IPS-18c (cell line): ENCODE data around the gene DPH2.

Experiments used
- H3K4me3 ChIP-seq: 2 replicates; pipeline ENCODE4 v1.7.0; 2013; ENCODE audit warnings: low read depth, mild to moderate bottlenecking, low read length, moderate library complexity; ENCODE audit not compliant: insufficient read depth
- H3K9me3 ChIP-seq: one replicate; pipeline ENCODE4 v1.6.1; 2013; ENCODE audit warnings: mild to moderate bottlenecking, low read length, moderate library complexity; ENCODE audit not compliant: control insufficient read depth, insufficient read depth

DPH2 gene, protein sequence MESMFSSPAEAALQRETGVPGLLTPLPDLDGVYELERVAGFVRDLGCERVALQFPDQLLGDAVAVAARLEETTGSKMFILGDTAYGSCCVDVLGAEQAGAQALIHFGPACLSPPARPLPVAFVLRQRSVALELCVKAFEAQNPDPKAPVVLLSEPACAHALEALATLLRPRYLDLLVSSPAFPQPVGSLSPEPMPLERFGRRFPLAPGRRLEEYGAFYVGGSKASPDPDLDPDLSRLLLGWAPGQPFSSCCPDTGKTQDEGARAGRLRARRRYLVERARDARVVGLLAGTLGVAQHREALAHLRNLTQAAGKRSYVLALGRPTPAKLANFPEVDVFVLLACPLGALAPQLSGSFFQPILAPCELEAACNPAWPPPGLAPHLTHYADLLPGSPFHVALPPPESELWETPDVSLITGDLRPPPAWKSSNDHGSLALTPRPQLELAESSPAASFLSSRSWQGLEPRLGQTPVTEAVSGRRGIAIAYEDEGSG

DNA sequence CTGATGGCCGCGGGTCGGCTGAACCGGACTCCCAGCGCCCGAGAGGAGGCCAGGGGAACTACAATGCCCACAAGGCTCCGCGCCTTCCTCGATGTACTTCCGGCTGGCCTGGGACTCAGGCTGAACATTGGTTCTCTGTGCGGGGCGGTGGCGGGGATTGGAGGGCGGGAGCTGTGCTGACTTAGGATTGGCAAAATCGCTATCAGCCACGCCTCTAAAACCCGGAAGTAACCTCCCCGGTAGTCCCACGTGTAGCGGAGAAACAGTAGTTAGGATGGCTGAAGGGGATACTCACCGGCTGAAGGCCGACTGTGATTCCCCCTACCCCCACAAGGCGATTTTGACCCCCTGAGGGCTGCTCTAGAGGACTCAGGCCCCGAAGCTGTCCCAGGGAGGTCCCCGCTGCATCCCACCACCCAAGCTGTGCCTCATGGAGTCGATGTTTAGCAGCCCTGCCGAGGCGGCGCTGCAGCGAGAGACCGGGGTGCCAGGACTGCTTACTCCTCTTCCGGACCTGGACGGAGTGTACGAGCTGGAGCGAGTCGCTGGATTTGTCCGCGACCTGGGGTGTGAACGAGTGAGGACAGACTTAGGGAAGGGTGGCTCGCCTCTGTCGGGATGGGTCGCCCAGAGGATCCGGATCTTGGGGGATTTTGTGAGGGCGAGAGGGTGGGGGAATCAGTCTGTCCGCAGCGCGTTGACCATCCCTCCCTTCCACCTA lies at the start of gene DPH2:
TSS of gene DPH2 (plus strand) at position 265 of the 721 bp plus-strand sequence. CDS start at position 431, 166 bp downstream.
- H3K9me3 ChIP-seq, result peaks cover 5% of the 10 kb centered on the region
- peak within 1 kb of the TSS; percentile 74 for H3K4me3 ChIP-seq

DNA sequence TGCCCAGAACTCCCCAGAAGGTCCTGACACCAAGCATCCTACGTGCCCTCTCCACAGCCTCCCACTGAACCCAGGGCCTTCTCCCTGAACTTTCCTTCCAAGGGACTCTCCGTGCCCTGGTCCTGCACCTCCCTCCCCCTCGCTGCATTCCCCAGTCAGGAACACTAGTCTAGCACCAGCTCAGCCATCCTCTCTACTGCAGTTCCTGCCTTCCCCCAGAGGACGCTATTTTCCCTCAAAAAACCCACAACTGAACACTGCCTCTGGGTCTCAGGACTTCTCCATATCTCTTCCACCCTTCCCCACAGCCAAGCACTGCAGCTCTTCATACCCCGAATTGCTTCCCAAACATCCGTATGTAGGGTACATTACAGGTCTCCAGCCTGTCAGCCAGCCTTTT lies 48.8 kb upstream of the DPH2 start:
- H3K9me3 ChIP-seq, result no peaks in the 10 kb centered on the region
- no peak overlapping the region for H3K4me3 ChIP-seq

DNA sequence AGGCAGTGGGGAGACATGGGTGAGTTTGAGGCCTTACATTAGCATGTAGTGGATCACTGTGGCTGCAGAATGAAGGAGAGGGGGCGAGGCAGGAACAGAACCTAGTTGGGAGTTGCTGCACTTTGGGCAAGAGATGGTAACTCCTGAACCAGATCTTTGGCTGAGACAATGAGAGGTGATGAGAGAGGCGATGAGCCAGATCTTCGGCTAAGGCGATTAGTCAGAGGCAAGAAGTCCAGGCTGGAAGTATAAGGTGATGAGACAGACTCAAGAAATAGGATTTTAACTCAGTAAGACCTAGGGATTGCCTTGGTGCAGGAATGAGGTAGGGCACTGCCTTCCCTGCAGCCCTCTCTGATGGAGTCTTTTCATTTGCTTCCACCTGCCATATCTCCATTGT lies 45.3 kb upstream of the DPH2 start:
- H3K4me3 ChIP-seq, result no peak overlapping the region
- H3K9me3 ChIP-seq, result no peaks in the 10 kb centered on the region

DNA sequence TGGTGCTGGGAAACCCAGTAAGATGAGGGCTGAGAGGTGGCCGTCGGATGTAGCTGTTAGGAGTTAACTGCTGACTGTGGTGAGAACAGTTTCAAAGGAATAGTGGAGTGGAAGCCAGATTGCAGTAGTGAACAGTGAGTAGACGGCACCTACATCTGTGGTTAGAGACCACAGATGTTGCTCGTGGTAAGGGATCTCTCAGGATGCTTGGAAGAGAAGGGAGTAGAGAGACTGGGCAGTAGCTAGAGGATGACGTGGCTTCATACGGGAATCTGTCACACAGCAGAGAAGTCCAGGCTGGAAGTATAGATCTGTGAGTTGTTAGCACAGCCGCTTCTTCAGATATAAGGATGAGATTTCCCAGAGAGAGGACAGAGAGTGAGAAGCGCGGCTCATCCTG lies 44.0 kb upstream of the DPH2 start:
- Histone ChIP-seq H3K4me3 (no peak overlapping the region), H3K9me3 (no peaks in the 10 kb centered on the region)

DNA sequence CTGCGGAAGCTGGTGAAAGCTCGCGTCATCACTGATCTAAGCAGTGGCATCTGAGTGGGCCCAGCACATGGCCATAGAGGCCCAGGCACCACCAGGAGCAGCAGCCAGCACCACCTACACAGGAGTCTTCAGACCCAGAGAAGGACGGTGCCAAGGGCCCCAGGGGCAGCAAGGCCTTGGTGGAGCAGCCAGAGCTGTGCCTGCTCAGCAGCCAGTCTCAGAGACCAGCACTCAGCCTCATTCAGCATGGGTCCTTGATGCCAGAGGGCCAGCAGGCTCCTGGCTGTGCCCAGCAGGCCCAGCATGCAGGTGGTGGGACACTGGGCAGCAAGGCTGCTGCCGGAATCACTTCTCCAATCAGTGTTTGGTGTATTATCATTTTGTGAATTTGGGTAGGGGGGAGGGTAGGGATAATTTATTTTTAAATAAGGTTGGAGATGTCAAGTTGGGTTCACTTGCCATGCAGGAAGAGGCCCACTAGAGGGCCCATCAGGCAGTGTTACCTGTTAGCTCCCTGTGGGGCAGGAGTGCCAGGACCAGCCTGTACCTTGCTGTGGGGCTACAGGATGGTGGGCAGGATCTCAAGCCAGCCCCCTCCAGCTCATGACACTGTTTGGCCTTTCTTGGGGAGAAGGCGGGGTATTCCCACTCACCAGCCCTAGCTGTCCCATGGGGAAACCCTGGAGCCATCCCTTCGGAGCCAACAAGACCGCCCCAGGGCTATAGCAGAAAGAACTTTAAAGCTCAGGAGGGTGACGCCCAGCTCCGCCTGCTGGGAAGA lies 39.5 kb upstream of the DPH2 start:
- Histone ChIP-seq H3K4me3 (no peak overlapping the region), H3K9me3 (no peaks in the 10 kb centered on the region)

DNA sequence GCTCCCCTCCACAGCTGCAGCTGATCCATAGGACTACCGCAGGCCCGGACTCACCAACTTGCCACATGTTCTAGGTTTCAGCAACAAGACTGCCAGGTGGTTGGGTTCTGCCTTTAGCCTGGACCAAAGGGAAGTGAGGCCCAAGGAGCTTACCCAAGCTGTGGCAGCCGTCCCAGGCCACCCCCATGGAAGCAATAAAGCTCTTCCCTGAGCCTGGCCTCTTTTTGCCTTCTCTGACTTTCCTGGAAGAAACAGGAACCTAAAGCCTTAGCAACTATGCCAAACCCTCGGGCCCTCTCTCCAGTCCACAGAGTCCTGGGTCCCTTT lies 38.9 kb upstream of the DPH2 start:
- no peak overlapping the region for H3K4me3 ChIP-seq
- H3K9me3 ChIP-seq, result no peaks in the 10 kb centered on the region

DNA sequence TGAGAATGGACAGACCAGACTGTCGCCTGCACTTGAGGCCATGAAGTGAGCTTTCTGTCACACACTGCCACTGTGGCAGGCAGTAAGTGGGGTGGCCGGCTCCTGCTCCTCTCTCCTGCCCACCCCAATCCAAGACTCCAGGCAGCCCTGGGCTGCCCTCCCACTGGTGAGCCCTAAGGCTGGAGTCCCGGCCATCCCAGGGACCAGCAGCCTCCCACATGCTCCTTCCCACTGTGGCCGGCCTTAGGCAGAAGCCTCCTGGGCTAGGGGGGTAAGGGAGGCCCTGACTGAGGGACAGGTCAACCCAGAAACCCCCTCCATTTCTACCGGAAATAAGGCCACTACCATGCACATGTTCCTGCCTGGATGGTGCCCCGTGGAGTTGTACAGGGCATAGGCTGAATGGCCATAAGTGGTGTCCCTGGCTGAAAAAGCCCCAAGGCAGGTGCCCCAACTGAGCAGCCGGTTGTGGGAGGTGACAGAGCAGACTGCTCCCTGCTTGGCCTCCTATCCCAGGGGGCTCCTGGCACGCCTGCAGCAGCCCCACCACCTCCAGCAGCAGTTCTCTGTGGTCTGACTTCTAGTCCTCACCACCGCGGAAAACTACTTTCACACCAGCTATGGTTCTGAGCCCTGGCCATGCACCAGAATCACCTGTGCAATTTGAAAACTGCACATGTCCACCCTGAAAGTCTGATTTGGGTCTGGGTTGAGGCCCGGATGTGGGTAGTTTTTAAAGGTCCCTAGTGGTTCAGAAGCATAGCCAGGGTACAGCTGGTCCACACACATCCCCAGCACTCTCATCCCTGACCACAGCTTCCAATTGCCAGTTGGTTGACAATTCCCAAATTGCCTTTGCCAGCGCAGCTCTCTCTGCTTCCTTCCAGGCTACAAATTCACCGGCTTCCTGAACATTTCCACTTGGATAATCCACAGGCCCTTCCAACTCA lies 37.8 kb upstream of the DPH2 start:
- Histone ChIP-seq H3K9me3 (no peaks in the 10 kb centered on the region), H3K4me3 (no peak overlapping the region)

DNA sequence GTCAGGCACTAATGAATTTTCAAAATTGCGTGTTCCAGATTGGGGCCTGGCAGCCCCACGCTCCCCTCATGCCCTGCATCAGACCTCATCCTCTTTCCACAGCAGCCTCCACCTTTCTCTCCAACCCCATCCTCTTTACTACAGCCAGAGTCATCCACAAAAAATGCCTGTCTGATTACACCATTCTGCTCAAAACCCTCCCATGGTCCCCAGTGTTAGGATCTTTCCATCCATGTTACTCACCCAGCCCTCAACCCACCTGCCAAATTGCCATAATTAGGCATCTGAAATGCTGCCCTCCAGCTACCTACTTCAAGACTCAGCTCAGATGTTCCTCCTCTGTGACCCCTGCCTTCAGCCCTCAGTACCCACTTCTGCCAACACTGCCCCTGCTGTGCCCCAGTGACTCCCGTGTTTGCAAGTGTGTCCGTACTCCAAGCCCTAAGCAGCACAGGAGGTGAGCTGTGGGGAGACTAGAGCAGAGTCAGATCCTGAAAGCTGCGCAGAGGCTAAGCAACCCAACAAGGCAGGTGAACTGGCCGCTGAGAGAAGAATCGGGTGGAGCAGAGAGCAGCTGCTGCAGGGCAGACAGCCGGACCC lies 36.9 kb upstream of the DPH2 start:
- peak overlapping the region; percentile 80 for H3K4me3 ChIP-seq

DNA sequence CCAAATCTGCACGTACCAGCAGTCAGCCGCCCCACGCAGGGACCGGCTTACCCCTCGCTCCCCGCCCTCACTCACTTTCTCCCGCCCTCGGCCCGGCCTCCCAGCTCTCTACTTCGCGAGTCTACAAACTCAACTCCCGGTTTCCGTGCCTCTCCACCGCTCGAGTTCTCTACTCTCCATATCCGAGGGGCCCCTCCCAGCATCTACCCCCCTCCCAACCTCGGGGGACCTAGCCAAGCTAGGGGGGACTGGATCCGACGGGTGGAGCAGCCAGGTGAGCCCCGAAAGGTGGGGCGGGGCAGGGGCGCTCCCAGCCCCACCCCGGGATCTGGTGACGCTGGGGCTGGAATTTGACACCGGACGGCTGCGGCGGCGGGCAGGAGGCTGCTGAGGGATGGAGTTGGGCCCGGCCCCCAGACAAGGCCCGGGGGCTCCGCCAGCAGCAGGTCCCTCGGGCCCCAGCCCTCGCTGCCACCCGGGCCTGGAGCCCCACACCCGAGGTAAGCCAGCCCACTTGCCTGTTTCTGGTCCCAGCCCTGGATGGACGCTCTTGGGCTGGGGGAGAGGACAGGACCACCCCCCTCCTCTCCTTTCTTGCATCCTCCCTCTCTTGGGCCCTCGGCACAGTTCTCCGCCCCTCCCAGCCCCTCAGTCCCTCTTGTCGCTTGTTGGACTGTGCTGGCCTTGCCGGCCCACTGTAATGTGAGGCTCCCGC lies 36.3 kb upstream of the DPH2 start, which contains the start of gene ARTN:
TSS of gene ARTN (plus strand) at position 416 of the 715 bp plus-strand sequence. CDS start 1,856 bp downstream, outside the sequence.
- Histone ChIP-seq H3K9me3 (no peaks in the 10 kb centered on the region), H3K4me3 (peak within 1 kb of the TSS; percentile 80)

More for the DNA sequence above, 36.9 kb upstream of the DPH2 start:
- H3K9me3 ChIP-seq, result no peaks in the 10 kb centered on the region

DNA sequence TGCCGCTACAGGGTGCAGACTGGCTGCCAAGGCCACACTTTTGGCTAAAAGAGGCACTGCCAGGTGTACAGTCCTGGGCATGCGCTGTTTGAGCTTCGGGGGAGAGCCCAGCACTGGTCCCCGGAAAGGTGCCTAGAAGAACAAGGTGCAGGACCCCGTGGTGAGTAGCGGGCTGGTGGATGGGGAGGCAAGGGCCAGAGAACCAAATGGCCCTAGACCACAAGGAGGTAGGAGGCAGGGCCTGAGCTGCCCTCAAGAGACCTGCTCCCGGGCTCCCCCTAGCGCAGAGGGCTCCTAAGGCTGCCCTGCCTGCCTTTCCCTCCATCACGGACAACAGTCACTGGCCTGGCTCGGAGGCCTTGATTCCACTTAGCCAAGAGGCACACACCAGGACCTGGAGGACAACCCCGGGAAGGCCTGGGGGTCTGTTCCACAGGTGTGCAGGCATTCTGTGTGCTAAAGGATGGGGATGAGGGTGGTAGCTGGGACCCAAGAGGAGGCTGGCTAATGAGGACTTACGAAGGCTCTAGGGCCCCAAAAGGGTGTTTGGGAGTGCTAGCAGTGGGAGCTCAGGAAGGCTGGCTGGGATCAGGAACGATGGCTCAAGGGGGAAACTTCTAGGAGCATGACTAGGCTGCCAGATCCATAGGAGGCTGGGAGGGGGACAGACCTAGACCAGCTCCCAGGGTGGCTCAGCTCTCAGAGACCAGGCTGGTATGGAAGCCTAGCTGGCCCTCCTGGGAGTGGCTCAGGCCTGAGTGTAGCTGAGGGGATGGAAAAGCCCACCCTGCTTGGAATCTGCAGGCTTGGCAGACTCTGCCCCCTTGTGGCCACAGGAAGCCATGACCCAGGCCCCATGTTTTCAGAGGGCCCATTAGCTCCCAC lies 35.5 kb upstream of the DPH2 start:
- peak overlapping the region; percentile 80 for H3K4me3 ChIP-seq
- no peaks in the 10 kb centered on the region for H3K9me3 ChIP-seq

DNA sequence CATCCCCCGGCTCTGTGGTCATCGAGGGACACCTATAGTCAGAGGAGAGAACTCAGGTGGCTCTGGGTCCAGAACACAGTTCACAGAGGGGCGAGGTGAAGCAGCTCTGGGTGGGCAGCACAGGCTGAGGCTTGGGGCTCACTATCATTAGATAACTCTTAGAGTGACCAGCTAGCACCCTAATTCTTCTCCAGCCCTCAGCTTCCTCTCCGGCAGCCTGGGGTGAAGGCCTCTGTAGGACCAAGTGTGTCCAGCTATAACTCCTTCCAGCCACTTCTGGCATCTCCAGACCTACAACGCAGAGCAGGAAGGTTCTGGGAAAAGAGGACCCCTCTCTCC lies 34.9 kb upstream of the DPH2 start:
- no peak overlapping the region for H3K4me3 ChIP-seq
- no peaks in the 10 kb centered on the region for H3K9me3 ChIP-seq

DNA sequence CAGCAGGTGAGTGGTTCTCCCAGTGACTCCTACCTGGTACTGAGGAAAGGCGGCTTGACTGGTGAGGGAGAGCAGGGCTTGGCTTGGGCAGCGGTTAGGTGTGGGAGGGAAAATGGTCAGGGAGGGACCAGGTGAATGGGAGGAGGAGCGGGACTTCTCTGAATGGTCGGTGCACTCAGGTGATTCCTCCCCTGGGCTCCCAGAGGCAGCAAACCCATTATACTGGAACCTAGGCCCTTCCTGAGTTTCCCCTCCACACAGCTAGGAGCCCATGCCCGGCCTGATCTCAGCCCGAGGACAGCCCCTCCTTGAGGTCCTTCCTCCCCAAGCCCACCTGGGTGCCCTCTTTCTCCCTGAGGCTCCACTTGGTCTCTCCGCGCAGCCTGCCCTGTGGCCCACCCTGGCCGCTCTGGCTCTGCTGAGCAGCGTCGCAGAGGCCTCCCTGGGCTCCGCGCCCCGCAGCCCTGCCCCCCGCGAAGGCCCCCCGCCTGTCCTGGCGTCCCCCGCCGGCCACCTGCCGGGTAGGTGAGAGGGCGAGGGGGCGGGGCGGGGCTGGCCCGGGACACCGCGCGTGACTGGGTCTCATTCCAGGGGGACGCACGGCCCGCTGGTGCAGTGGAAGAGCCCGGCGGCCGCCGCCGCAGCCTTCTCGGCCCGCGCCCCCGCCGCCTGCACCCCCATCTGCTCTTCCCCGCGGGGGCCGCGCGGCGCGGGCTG lies 33.9 kb upstream of the DPH2 start:
- Histone ChIP-seq H3K4me3 (peak overlapping the region; percentile 49), H3K9me3 (no peaks in the 10 kb centered on the region)

DNA sequence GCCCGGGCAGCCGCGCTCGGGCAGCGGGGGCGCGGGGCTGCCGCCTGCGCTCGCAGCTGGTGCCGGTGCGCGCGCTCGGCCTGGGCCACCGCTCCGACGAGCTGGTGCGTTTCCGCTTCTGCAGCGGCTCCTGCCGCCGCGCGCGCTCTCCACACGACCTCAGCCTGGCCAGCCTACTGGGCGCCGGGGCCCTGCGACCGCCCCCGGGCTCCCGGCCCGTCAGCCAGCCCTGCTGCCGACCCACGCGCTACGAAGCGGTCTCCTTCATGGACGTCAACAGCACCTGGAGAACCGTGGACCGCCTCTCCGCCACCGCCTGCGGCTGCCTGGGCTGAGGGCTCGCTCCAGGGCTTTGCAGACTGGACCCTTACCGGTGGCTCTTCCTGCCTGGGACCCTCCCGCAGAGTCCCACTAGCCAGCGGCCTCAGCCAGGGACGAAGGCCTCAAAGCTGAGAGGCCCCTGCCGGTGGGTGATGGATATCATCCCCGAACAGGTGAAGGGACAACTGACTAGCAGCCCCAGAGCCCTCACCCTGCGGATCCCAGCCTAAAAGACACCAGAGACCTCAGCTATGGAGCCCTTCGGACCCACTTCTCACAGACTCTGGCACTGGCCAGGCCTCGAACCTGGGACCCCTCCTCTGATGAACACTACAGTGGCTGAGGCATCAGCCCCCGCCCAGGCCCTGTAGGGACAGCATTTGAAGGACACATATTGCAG lies 33.2 kb upstream of the DPH2 start:
- Histone ChIP-seq H3K9me3 (no peaks in the 10 kb centered on the region), H3K4me3 (peak overlapping the region; percentile 63)
